ENCODE measurements around the gene ANKRD1.

ANKRD1 gene

DNA sequence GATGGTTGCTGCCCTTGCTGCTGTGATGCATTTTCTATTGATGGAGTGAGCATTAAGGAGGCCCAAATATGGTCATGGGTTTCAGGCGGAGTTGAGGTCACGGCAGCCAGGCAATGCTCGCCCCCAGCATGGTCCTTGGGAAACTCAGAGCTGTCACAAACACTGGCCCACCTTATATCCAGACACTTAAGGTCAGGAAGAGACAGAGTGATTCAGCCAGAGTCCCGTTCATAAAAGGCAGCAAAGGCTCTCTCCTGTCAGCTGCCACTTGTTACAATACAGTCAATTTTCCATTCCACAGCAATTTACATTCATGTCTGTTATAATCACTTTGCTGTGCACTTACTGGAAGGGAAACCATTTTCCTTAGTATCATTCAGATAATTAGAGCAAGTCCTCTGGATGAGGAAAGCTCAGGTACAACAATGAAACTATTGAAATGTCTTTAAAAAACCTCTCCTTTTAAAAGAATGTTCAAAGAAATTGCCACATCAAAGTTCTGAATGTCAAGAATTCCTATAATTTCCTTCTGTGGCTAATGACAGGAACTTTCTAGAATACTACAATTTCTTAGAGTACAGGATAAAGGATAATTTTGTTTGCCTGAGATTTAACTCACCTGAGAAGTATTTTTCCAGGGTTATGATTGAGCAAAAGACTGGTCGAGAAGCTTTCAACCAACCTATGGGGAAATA is 14.8 kb upstream of the ANKRD1 start:
- no peak for TF ChIP-seq CTCF (IDR thresholded peaks at IDR 0.05; ENCODE audit: low read depth, low read length)
- DNase-seq (ENCODE audit: extremely low read depth, low read depth), result no peak

GRCh38 chr10:90930971-90931871 is 10.3 kb upstream of the ANKRD1 start:
- DNase-seq (ENCODE audit: extremely low read depth, low read depth), result no peak
- no peak for TF ChIP-seq CTCF (IDR thresholded peaks at IDR 0.05; ENCODE audit: low read depth, low read length)

DNA sequence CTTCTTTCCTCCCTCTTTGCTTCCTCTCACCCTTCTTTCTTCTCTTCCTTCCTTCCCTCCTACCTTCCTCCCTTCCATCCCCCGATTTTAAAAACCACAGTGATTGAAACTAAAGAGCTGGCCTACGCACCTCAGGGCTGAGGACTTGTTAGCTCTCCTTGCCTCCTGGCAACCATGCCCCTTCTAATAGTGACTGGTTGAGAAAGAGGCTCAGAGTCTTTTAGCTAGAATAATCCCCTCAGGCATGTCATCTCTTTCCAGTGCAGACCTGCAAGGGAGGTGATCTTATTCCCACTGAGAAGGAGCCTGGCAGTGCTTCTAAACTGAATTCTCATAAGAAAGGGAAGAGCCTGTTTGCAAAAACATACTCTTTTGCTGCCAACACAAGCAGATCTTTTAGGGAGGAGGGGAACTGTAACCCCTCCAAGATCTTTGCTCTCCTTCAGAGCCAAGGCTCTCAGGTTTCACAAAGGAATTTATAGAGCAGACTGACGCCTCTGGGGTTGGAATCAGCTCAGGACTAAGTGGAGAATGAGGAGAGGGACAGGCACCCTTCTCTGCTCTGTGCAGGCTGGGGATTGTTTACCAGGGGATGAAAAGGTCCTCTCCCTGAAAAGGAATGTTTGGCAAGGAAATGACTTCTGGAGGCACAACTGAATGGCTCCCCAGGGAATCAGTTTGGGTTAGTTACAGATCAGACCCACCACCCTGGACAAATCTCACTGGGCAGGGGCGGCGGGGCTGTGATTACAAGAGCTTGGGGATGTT is 9.4 kb upstream of the ANKRD1 start:
- TF ChIP-seq CTCF (IDR thresholded peaks at IDR 0.05; ENCODE audit: low read depth, low read length), result no peak
- DNase-seq (ENCODE audit: extremely low read depth, low read depth), result no peak

GRCh38 chr10:90929179-90929578 is 8.3 kb upstream of the ANKRD1 start:
- no peak for DNase-seq (ENCODE audit: extremely low read depth, low read depth)
- TF ChIP-seq CTCF (IDR thresholded peaks at IDR 0.05; ENCODE audit: low read depth, low read length), result no peak

GRCh38 chr10:90927293-90927692 is 6.4 kb upstream of the ANKRD1 start:
- no peak for DNase-seq (ENCODE audit: extremely low read depth, low read depth)
- TF ChIP-seq CTCF (IDR thresholded peaks at IDR 0.05; ENCODE audit: low read depth, low read length), result no peak

DNA sequence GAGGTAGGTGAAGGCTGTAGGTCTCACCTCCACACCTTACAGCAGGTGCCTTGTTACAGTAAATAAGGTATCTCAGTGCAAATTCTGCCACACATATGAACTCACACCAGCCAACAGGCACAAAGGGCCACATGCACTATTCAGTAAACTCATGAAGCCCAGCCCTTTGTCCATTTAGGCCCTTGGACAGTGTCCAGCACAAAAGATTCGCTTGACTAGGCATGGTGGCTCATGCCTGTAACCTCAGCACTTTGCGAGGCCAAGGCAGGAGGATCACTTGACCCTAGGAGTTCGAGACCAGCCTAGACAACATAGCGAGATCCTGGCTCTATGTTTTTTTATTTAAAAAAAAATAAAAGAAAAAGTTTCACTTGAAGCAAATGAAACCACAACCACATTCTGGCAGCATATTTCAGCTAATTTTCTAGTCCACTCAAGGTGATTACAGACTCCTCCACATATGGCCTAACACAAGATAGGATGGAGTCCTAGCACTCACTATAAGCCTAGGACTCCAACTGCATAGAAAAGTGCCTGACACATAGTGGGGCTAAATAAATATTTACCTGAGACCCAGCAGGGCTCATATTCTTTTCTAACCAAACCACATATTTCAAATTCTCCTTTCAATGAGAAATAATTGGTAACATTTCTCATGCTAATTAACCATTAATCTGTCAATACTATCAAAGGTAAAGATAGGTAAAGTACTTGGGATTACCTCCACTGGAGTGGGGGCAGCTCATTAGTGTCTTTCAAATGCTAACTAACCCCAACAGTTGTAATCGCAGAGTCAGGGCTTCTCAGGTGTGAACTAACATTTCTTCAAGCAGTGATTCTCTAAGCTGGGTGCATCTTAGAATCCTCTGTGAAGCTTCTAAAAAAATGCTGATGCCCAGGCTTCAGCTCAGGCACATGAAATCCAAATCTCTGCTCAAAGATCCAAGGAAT is 4.5 kb upstream of the ANKRD1 start:
- no peak for TF ChIP-seq CTCF (IDR thresholded peaks at IDR 0.05; ENCODE audit: low read depth, low read length)
- DNase-seq (ENCODE audit: extremely low read depth, low read depth), result no peak

All from AG09319 (cell line).